Activated CD8-positive, alpha-beta memory T cell treated with anti-CD3 and anti-CD28 coated beads, Interleukin-2, amount 10 ng/mL, durations not matched to agents 7 days and 5 days (primary cell): Measurements from ENCODE around the gene PAX4. TPM values are rescaled to one million over a fixed set of nuclear protein-coding genes. Genes with fewer than 3 reads are reported as not detected.

Source experiments
- ATAC-seq: fragments of 150-1000 bp; cut with Tn5 transposase; one replicate; pipeline ENCODE4 v1.10.0; 2021; ENCODE audit warnings: moderate library complexity
- CTCF ChIA-PET: fragments of 350-600 bp; sonication (Branson Sonifier 250); formaldehyde crosslinking; loops from one replicate; lab custom pipeline; 2021; ENCODE audit warnings: antibody characterized with exemption; lab: Charles Lee
- DNase-seq: peaks from one replicate; pipeline ENCODE4 v3.0.0-alpha.2; 2020
- H3K27ac Mint-ChIP-seq: one replicate; pipeline ENCODE4 v1.8.0; 2021; ENCODE audit warnings: mild to moderate bottlenecking, mixed read lengths
- H3K27me3 Mint-ChIP-seq: one replicate; pipeline ENCODE4 v1.8.0; 2021; ENCODE audit warnings: mixed read lengths
- H3K36me3 Mint-ChIP-seq: one replicate; pipeline ENCODE4 v1.8.0; 2021; ENCODE audit warnings: mild to moderate bottlenecking, mixed read lengths
- H3K4me1 Mint-ChIP-seq: one replicate; pipeline ENCODE4 v1.8.0; 2021; ENCODE audit warnings: mixed read lengths
- H3K4me3 Mint-ChIP-seq: one replicate; pipeline ENCODE4 v1.8.0; 2021; ENCODE audit warnings: mild to moderate bottlenecking, moderate library complexity, mixed read lengths
- H3K9me3 Mint-ChIP-seq: one replicate; pipeline ENCODE4 v1.8.0; 2022; ENCODE audit warnings: low read depth, mixed read lengths
- total RNA-seq, 2 experiments: library from RNA; stranded (reverse); gene quantifications; one replicate each; pipeline ENCODE4 v1.2.3, GENCODE V29; 2021

The PAX4 gene
- total RNA-seq, 2 experiments from 2014 or later: not detected

DNA sequence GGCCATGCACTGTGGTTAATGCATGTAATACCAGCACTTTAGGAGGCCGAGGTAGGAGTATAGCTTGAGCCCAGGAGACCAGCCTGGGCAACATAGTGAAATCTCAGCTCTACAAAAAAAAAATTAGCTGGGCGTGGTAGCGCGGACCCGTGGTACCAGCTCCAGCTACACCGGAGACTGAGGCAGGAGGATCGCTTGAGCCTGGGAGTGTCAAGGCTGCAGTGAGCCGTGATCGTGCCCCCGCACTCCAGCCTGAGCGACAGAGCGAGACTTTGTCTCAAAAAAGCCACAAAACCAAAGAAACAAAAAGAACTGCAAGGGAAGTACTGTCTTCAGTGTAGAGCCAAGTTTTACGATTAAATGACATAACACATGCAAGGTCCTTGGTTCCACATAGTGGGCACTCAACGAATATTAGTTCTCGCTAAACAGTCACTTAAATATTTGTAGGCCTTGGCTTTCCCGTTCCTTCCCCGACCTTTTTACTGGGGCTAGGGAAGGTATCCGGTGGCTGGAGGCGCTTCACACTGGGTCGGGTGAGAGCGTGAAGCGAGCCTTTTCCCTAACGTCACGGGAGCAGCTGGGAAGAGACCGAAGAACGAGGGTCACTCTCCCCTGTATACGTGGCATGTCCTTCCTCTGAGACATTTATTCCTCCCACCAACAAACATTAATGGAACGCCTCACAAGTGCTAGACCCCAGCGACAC is 33.1 kb upstream of the PAX4 start:
- Mint-ChIP-seq H3K27me3 (peaks cover 2% of the 10 kb centered on the region), H3K27ac (peak overlapping the region; percentile 89)
- no peak for ATAC-seq

GRCh38 chr7:127648986-127649385 is 31.0 kb upstream of the PAX4 start:
- no peaks in the 10 kb centered on the region for H3K36me3 Mint-ChIP-seq
- no peaks in the 10 kb centered on the region for H3K9me3 Mint-ChIP-seq
- CTCF ChIA-PET: no interaction called here
- no peak for ATAC-seq
- no peak overlapping the region for H3K4me3 Mint-ChIP-seq
- DNase-seq: no peak
- H3K4me1 Mint-ChIP-seq: peaks cover 17% of the 10 kb centered on the region
- no peak overlapping the region for H3K27ac Mint-ChIP-seq
- peaks cover 5% of the 10 kb centered on the region for H3K27me3 Mint-ChIP-seq

More for the DNA sequence above, 33.1 kb upstream of the PAX4 start:
- Mint-ChIP-seq H3K9me3 (no peaks in the 10 kb centered on the region), H3K4me3 (peak overlapping the region; percentile 100), H3K36me3 (peaks cover 10% of the 10 kb centered on the region), H3K4me1 (peaks cover 37% of the 10 kb centered on the region)
- CTCF ChIA-PET: interaction anchor here (0.7 to 1.1 kb wide), 2 partner anchors 10 to 54 kb away, joined by 3 to 5 read pairs; no protein-coding TSS in a partner anchor
- DNase-seq: peak; percentile 44

DNA sequence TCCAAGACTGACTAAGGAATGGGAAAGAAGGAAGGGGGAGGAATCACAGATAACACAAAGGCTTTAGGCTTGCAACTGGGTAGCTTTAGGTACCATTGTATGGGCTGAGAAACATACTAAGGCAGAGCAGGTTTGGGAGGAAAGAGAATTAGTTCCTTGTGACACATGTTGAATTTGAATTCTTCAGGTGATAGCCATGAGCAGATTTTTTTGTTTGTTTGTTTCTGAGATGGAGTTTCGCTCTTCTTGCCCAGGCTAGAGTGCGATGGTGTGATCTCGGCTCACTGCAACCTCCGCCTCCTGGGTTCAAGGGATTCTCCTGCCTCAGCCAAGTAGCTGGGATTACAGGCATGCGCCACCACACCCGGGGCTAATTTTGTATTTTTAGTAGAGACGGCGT is 29.7 kb upstream of the PAX4 start:
- no peak overlapping the region for H3K27ac Mint-ChIP-seq
- ATAC-seq: no peak
- no peaks in the 10 kb centered on the region for H3K36me3 Mint-ChIP-seq
- H3K4me1 Mint-ChIP-seq: peaks cover 3% of the 10 kb centered on the region
- DNase-seq: no peak
- H3K4me3 Mint-ChIP-seq: no peak overlapping the region
- peaks cover 5% of the 10 kb centered on the region for H3K27me3 Mint-ChIP-seq
- CTCF ChIA-PET: no interaction called here
- H3K9me3 Mint-ChIP-seq: no peaks in the 10 kb centered on the region

DNA sequence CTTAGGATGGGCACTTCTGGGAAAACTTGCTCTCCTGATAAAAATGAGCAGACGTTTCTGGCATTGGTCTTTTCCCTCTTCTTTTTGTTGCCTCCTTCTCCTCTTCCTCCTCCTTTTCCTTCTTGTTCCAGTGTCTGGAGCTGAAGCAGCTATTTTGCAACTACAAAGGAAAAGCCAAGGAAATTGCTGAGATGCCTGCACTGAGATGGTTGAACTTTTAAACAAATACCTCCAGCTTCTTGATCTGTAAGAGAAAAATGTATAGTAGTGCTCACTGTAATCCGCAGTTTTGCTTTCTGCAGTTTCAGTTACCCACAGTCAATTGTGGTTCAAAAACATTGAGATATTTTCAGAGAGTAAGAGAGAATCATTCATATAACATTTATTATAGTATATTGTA is 26.5 kb upstream of the PAX4 start:
- Mint-ChIP-seq H3K27me3 (peaks cover 14% of the 10 kb centered on the region), H3K27ac (no peak overlapping the region), H3K9me3 (no peaks in the 10 kb centered on the region), H3K4me3 (no peak overlapping the region), H3K4me1 (no peaks in the 10 kb centered on the region), H3K36me3 (no peaks in the 10 kb centered on the region)
- DNase-seq (no peak), ATAC-seq (no peak)
- CTCF ChIA-PET: interaction anchor here (0.6 kb wide), 1 partner anchor 678 kb away, joined by 3 read pairs; no protein-coding TSS in a partner anchor

- Mint-ChIP-seq H3K36me3 (no peaks in the 10 kb centered on the region), H3K27me3 (peaks cover 43% of the 10 kb centered on the region), H3K27ac (no peak overlapping the region), H3K9me3 (no peaks in the 10 kb centered on the region), H3K4me3 (no peak overlapping the region), H3K4me1 (no peaks in the 10 kb centered on the region)
- CTCF ChIA-PET: no interaction called here
- DNase-seq (no peak), ATAC-seq (no peak)
Measured at GRCh38 chr7:127638197-127638596, 20.3 kb upstream of the PAX4 start.

DNA sequence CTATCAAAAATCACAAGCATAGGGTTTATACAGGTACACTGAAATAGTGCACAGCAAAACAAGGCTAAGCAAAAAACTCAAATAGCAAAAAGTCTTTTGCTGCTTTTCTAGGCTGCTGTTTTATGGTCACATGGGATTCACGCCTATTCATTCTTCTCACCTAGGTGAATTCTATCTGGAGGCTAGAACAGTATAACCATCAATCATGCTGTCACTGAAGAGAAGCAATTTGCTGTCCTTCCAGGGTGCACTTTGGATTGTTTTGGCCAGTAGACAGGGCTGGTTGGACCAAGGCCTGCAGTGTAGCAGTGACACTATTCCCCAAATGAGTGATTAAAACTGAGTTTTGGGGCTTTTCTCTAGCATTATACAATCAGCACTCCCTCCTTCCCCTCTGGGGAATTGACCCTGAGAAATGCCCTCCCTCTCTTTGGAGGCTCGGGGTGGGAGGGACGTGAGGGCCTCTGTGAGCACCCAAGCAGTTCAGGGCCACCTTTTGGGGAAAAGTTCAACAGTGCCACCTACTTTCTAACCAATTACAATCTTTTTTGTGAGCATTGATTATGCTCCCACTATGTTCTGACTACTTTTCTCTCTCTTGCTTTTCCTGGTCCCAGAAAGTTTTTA is 17.8 kb upstream of the PAX4 start:
- no peak for ATAC-seq
- Mint-ChIP-seq H3K36me3 (no peaks in the 10 kb centered on the region), H3K27me3 (peaks cover 44% of the 10 kb centered on the region), H3K9me3 (no peaks in the 10 kb centered on the region), H3K4me1 (no peaks in the 10 kb centered on the region), H3K4me3 (no peak overlapping the region), H3K27ac (no peak overlapping the region)
- CTCF ChIA-PET: no interaction called here
- no peak for DNase-seq

DNA sequence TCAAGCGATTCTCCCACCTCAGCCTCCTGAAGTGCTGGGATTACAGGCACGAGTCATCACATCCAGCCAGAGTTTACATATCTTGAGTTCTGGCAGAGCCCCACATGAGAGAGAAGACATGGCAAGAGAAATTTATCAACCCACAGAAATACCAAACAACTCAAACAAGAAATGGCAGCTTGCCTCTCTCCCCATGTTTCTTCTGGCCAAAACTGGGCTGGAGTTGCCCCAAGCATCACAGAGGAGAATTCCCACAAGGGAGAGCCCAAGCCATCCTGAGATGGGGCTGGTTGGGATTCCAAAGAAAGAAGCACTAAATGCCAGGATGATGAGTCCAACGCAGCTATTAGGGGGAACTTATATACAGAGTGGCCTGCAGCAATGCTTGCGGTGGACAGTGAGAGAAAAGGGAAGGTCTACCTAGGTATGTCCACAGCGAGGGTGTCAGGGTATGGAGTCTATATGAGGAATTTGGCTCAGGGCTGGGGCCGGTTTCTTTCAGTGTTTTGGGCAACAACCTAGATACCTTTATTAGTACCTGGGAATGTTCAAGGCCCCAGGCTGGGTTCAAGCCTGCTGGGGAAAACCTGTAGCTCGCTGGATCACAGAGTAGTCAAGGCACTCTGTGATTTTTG is 14.5 kb upstream of the PAX4 start:
- H3K27me3 Mint-ChIP-seq: peaks cover 24% of the 10 kb centered on the region
- H3K27ac Mint-ChIP-seq: no peak overlapping the region
- ATAC-seq (no peak), DNase-seq (no peak)
- no peaks in the 10 kb centered on the region for H3K9me3 Mint-ChIP-seq
- CTCF ChIA-PET: no interaction called here
- no peaks in the 10 kb centered on the region for H3K4me1 Mint-ChIP-seq
- H3K36me3 Mint-ChIP-seq: no peaks in the 10 kb centered on the region
- no peak overlapping the region for H3K4me3 Mint-ChIP-seq

- ATAC-seq (no peak), DNase-seq (peak; percentile 50)
- CTCF ChIA-PET: interaction anchor here (0.7 to 1.1 kb wide), 2 partner anchors 281 to 682 kb away, joined by 3 read pairs; no protein-coding TSS in a partner anchor
- H3K27ac Mint-ChIP-seq: no peak overlapping the region
- peaks cover 25% of the 10 kb centered on the region for H3K27me3 Mint-ChIP-seq
- no peaks in the 10 kb centered on the region for H3K36me3 Mint-ChIP-seq
- no peaks in the 10 kb centered on the region for H3K9me3 Mint-ChIP-seq
- no peak overlapping the region for H3K4me3 Mint-ChIP-seq
- H3K4me1 Mint-ChIP-seq: no peaks in the 10 kb centered on the region
Measured at GRCh38 chr7:127629268-127629854, 11.4 kb upstream of the PAX4 start.

DNA sequence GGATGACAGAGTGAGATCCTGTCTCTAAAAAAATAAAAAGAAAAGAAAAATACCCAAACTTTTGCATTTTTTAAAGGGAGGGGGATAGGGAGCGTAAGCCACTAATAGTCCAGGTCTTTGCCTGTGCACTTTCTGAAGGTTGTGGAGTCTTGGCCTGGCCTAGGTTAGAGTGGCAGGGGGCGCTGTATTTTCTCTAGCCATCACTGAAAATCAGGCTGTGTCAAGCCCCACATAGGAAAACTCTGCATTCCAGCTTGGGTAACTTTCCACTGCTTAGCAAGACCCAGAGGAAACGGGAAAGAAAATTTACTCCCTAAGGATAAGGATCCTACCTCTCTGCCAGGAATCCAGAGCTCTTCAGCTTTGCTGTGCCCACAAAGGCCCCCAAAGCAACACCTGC is 10.5 kb upstream of the PAX4 start:
- H3K27ac Mint-ChIP-seq: no peak overlapping the region
- no peaks in the 10 kb centered on the region for H3K9me3 Mint-ChIP-seq
- ATAC-seq (no peak), DNase-seq (no peak)
- peaks cover 28% of the 10 kb centered on the region for H3K27me3 Mint-ChIP-seq
- no peak overlapping the region for H3K4me3 Mint-ChIP-seq
- no peaks in the 10 kb centered on the region for H3K36me3 Mint-ChIP-seq
- H3K4me1 Mint-ChIP-seq: no peaks in the 10 kb centered on the region
- CTCF ChIA-PET: interaction anchor here (1.1 kb wide), 1 partner anchor 281 kb away, joined by 3 read pairs; no protein-coding TSS in a partner anchor

- no peaks in the 10 kb centered on the region for H3K36me3 Mint-ChIP-seq
- no peaks in the 10 kb centered on the region for H3K9me3 Mint-ChIP-seq
- H3K27ac Mint-ChIP-seq: no peak overlapping the region
- CTCF ChIA-PET: no interaction called here
- ATAC-seq: no peak
- peaks cover 6% of the 10 kb centered on the region for H3K4me1 Mint-ChIP-seq
- peaks cover 47% of the 10 kb centered on the region for H3K27me3 Mint-ChIP-seq
- no peak overlapping the region for H3K4me3 Mint-ChIP-seq
- no peak for DNase-seq
Measured at GRCh38 chr7:127625331-127625730, 7.4 kb upstream of the PAX4 start.

GRCh38 chr7:127620406-127621233 is 2.7 kb upstream of the PAX4 start:
- CTCF ChIA-PET: interaction anchor here (1.2 kb wide), 1 partner anchor 32 kb away, joined by 3 read pairs; the partner anchor contains the start of gene ARF5
- Mint-ChIP-seq H3K4me1 (peaks cover 7% of the 10 kb centered on the region), H3K9me3 (no peaks in the 10 kb centered on the region), H3K27ac (no peak overlapping the region), H3K4me3 (peak overlapping the region; percentile 4), H3K27me3 (peaks cover 85% of the 10 kb centered on the region), H3K36me3 (no peaks in the 10 kb centered on the region)
- ATAC-seq (peak; percentile 33), DNase-seq (no peak)

GRCh38 chr7:127619681-127620405 is 1.9 kb upstream of the PAX4 start:
- H3K36me3 Mint-ChIP-seq: no peaks in the 10 kb centered on the region
- peaks cover 7% of the 10 kb centered on the region for H3K4me1 Mint-ChIP-seq
- peaks cover 83% of the 10 kb centered on the region for H3K27me3 Mint-ChIP-seq
- H3K9me3 Mint-ChIP-seq: no peaks in the 10 kb centered on the region
- no peak overlapping the region for H3K4me3 Mint-ChIP-seq
- ATAC-seq: no peak
- no peak overlapping the region for H3K27ac Mint-ChIP-seq
- CTCF ChIA-PET: interaction anchor here (1.2 kb wide), 1 partner anchor 31 kb away, joined by 3 read pairs; the partner anchor contains the start of gene ARF5
- no peak for DNase-seq
